Activated B cell treated with CpG ODN at 0.5 μM for 24 hours (primary cell): ENCODE data around the gene COL9A3. TPM values are rescaled to one million over a fixed set of nuclear protein-coding genes. Genes with fewer than 3 reads are reported as not detected.

Experiments
- ATAC-seq: fragments of 200-7000 bp; cut with Tn5 transposase; one replicate; pipeline ENCODE4 v1.10.0; 2021; ENCODE audit warnings: low read depth, mild to moderate bottlenecking, moderate library complexity
- CTCF ChIA-PET: fragments of 350-600 bp; sonication (Branson Sonifier 250); formaldehyde crosslinking; loops from one replicate; lab custom pipeline; 2021; ENCODE audit warnings: antibody characterized with exemption; lab: Charles Lee
- POLR2A ChIA-PET: fragments of 350-600 bp; sonication (Branson Sonifier 250); formaldehyde crosslinking; loops from one replicate; lab custom pipeline; 2021; ENCODE audit warnings: antibody characterized with exemption; lab: Charles Lee
- DNase-seq: peaks from one replicate; pipeline ENCODE4 v3.0.0; 2022
- H3K27ac Mint-ChIP-seq: one replicate; pipeline ENCODE4 v1.8.0; 2020; ENCODE audit warnings: mixed read lengths
- H3K27me3 Mint-ChIP-seq: one replicate; pipeline ENCODE4 v1.8.0; 2021; ENCODE audit warnings: mixed read lengths
- H3K36me3 Mint-ChIP-seq: one replicate; pipeline ENCODE4 v1.8.0; 2021; ENCODE audit warnings: low read depth, mixed read lengths
- H3K4me1 Mint-ChIP-seq: one replicate; pipeline ENCODE4 v1.8.0; 2021; ENCODE audit warnings: mixed read lengths
- H3K4me3 Mint-ChIP-seq: one replicate; pipeline ENCODE4 v1.8.0; 2020; ENCODE audit warnings: mild to moderate bottlenecking, mixed read lengths
- H3K9me3 Mint-ChIP-seq: one replicate; pipeline ENCODE4 v1.8.0; 2020; ENCODE audit warnings: mixed read lengths
- CTCF ChIP-seq: fragments of 200-600 bp; IDR thresholded peaks from one replicate; pipeline ENCODE4 v1.8.0; 2022; ENCODE audit warnings: antibody characterized with exemption, mild to moderate bottlenecking
- intact Hi-C: fragments of 100-400 bp; cut with micrococcal nuclease; formaldehyde crosslinking; loops from one replicate; pipeline ENCODE4 v1.15.1; 2024
- total RNA-seq: library from RNA; stranded (reverse); gene quantifications from 2 replicates; pipeline ENCODE4 v1.2.3, GENCODE V29; 2022

COL9A3 gene
- total RNA-seq, 1 donor from 2014 or later, result 37.6 TPM

GRCh38 chr20:62882426-62882825, 65.6 kb downstream of the COL9A3 start:
- ChIA-PET CTCF (no interaction called here), POLR2A (no interaction called here)
- intact Hi-C loops, result no loop called here
- Mint-ChIP-seq H3K27ac (no peak overlapping the region), H3K4me1 (no peaks in the 10 kb centered on the region), H3K4me3 (no peak overlapping the region), H3K36me3 (peaks cover 24% of the 10 kb centered on the region), H3K27me3 (no peaks in the 10 kb centered on the region), H3K9me3 (no peaks in the 10 kb centered on the region)
- DNase-seq, result no peak
- TF ChIP-seq CTCF, result no peak
- ATAC-seq, result no peak

- H3K27me3 Mint-ChIP-seq, result no peaks in the 10 kb centered on the region
- DNase-seq (no peak), ATAC-seq (no peak)
- H3K4me3 Mint-ChIP-seq, result no peak overlapping the region
- H3K4me1 Mint-ChIP-seq, result no peaks in the 10 kb centered on the region
- CTCF ChIA-PET, result no interaction called here
- POLR2A ChIA-PET, result no interaction called here
- no peak for TF ChIP-seq CTCF
- H3K9me3 Mint-ChIP-seq, result no peaks in the 10 kb centered on the region
- intact Hi-C loops, result no loop called here
- H3K27ac Mint-ChIP-seq, result no peak overlapping the region
- H3K36me3 Mint-ChIP-seq, result peaks cover 43% of the 10 kb centered on the region
These were observed 67.7 kb downstream of the COL9A3 start for GRCh38 chr20:62884556-62884955.

GRCh38 chr20:62885046-62885895, 68.4 kb downstream of the COL9A3 start:
- no peak for TF ChIP-seq CTCF
- CTCF ChIA-PET, result no interaction called here

DNA sequence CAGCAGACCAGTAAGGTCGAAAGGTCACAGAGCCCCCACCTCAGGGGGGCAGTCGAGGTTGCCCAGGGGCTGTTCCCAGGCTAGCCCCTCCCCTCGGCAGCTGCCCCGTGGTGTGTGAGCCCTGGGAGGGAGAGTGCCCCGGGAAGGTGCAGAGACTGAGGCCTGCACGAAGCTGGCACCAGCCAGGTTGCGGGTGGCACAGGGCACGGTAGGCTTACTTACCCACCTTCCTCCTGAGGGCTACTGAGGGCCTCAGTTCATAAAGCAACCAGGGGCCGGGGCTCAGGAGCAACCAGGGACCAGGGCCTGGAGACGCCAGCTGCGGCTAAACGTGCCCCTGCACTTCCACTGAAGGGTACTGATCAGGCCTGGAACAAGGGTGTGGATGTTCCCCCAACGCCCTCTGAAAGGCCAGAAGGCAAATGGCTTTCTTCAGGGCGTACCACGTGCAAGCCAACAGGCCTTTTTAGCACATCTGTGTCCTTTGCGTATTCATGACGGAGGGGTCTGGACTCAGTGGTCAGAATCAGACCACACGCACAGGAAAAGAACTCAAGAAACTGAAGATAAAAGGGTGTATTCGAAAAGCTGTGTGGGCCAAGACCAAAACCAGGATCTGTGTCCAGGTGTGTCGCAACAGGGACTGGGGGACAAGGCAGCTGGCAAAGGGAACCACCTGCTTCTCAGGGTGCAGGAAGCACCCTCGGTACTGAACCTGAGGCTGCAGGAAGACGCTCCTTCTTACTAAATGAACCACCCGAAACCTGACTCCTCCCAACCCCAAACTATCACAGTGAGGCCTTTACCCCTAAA, 69.3 kb downstream of the COL9A3 start:
- POLR2A ChIA-PET, result no interaction called here
- no peak overlapping the region for H3K4me3 Mint-ChIP-seq
- H3K36me3 Mint-ChIP-seq, result peaks cover 59% of the 10 kb centered on the region
- no peaks in the 10 kb centered on the region for H3K27me3 Mint-ChIP-seq
- no peak for ATAC-seq
- CTCF ChIA-PET, result no interaction called here
- intact Hi-C loops, result no loop called here
- H3K4me1 Mint-ChIP-seq, result no peaks in the 10 kb centered on the region
- H3K9me3 Mint-ChIP-seq, result no peaks in the 10 kb centered on the region
- peak overlapping the region; percentile 46 for H3K27ac Mint-ChIP-seq
- DNase-seq, result no peak
- no peak for TF ChIP-seq CTCF

More at GRCh38 chr20:62885046-62885895, 68.4 kb downstream of the COL9A3 start:
- H3K36me3 Mint-ChIP-seq, result peaks cover 51% of the 10 kb centered on the region
- POLR2A ChIA-PET, result no interaction called here
- H3K4me3 Mint-ChIP-seq, result no peak overlapping the region
- H3K4me1 Mint-ChIP-seq, result no peaks in the 10 kb centered on the region
- no peak overlapping the region for H3K27ac Mint-ChIP-seq
- ATAC-seq (no peak), DNase-seq (no peak)
- intact Hi-C loops, result no loop called here
- no peaks in the 10 kb centered on the region for H3K27me3 Mint-ChIP-seq
- H3K9me3 Mint-ChIP-seq, result no peaks in the 10 kb centered on the region

DNA sequence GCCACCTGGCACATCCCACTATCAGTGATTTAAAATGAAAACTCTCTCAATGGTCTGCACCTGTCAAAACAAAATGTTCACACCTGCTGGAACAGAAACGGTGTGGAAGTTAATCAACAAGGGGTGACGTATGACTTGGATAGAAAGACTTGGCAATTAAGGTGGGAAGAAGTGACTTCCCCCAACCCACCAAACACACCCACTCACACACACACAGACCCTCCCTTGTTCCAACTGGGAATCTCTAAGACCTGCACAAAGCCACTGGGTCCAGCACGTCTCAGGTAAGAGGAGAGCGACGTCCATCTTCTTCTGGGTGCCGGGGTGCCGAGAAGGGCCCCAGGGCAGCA, 69.8 kb downstream of the COL9A3 start:
- Mint-ChIP-seq H3K4me1 (no peaks in the 10 kb centered on the region), H3K9me3 (no peaks in the 10 kb centered on the region), H3K36me3 (peaks cover 60% of the 10 kb centered on the region), H3K27ac (peak overlapping the region; percentile 46), H3K4me3 (no peak overlapping the region), H3K27me3 (no peaks in the 10 kb centered on the region)
- POLR2A ChIA-PET, result no interaction called here
- DNase-seq (no peak), ATAC-seq (no peak)
- CTCF ChIA-PET, result interaction anchor here (0.8 to 1.0 kb wide), 2 partner anchors 11 to 13 kb away, joined by 3 to 4 read pairs; no protein-coding TSS in a partner anchor
- TF ChIP-seq CTCF, result no peak
- intact Hi-C loops, result no loop called here
